ENCODE data around the gene AKAP4. TPM values are rescaled to one million over a fixed set of nuclear protein-coding genes. Genes with fewer than 3 reads are reported as not detected.
A peak's percentile ranks its signal among the peaks of the same experiment; 100 is the strongest.

AKAP4 gene
- under 1 TPM; 0.11 to 0.16 (median 0.11) TPM for polyA plus RNA-seq (ENCODE audit: insufficient read length in 3 of 3)
- long read RNA-seq, donor 1 = 0 reads
- long read RNA-seq, donor 2 = 0 reads
- long read RNA-seq, donor 3 = 0 reads
- long read RNA-seq, donor 4 = 0 reads
- long read RNA-seq, donor 5 = 0 reads
- long read RNA-seq, donor 6 = 0 reads
- long read RNA-seq, donor 7 = 0 reads
- long read RNA-seq, donor 8 = 0 reads
- long read RNA-seq, donor 9 = 0 reads
- long read RNA-seq, donor 10 = 0 reads
- long read RNA-seq, donor 11 = 0 reads
- long read RNA-seq, donor 12 = 0 reads
- long read RNA-seq, donor 13 = 0 reads
- long read RNA-seq, donor 14 = 0 reads
- long read RNA-seq, donor 15 = 0 reads
- long read RNA-seq, donor 16 = 0 reads

- no peak for DNase-seq (ENCODE audit: extremely low read depth in 1 of 11, low read depth in 9 of 11, low spot score in 4 of 11)
Observed at GRCh38 chrX:50200907-50201306, at the start of gene AKAP4. TSS of gene AKAP4 (minus strand) at chrX:50201007. CDS start at chrX:50200889, 118 bp downstream.

GRCh38 chrX:50211510-50211909, 10.7 kb upstream of the AKAP4 start:
- DNase-seq (ENCODE audit: extremely low read depth in 1 of 11, low read depth in 9 of 11, low spot score in 4 of 11) = no peak

- no peak for DNase-seq (ENCODE audit: extremely low read depth in 1 of 11, low read depth in 9 of 11, low spot score in 4 of 11)
Observed at GRCh38 chrX:50206753-50207152, 5.9 kb upstream of the AKAP4 start.

- peak; percentile 29 to 66 (median 46) for DNase-seq (ENCODE audit: extremely low read depth in 1 of 11, low read depth in 9 of 11, low spot score in 4 of 11)
Observed at GRCh38 chrX:50204364-50204899, 3.6 kb upstream of the AKAP4 start, which contains the start of gene CCNB3. TSS of gene CCNB3 (plus strand) at chrX:50204765. CDS start at chrX:50285164, 80,399 bp downstream.

GRCh38 chrX:50202539-50202938, 1.7 kb upstream of the AKAP4 start:
- DNase-seq (ENCODE audit: extremely low read depth in 1 of 11, low read depth in 9 of 11, low spot score in 4 of 11) = no peak

GRCh38 chrX:50198348-50198747, 2.5 kb downstream of the AKAP4 start:
- no peak for DNase-seq (ENCODE audit: extremely low read depth in 1 of 11, low read depth in 9 of 11, low spot score in 4 of 11)

- DNase-seq (ENCODE audit: extremely low read depth in 1 of 11, low read depth in 9 of 11, low spot score in 4 of 11) = no peak
Observed at GRCh38 chrX:50188859-50189600, 11.8 kb downstream of the AKAP4 start.

GRCh38 chrX:50183891-50184290, 16.9 kb downstream of the AKAP4 start:
- no peak for DNase-seq (ENCODE audit: extremely low read depth in 1 of 11, low read depth in 9 of 11, low spot score in 4 of 11)

- no peak for DNase-seq (ENCODE audit: extremely low read depth in 1 of 11, low read depth in 9 of 11, low spot score in 4 of 11)
Observed at GRCh38 chrX:50180073-50180940, 20.5 kb downstream of the AKAP4 start.

GRCh38 chrX:50169717-50170116, 31.1 kb downstream of the AKAP4 start:
- DNase-seq (ENCODE audit: extremely low read depth in 1 of 11, low read depth in 9 of 11, low spot score in 4 of 11) = no peak

GRCh38 chrX:50168241-50168687, 32.5 kb downstream of the AKAP4 start:
- DNase-seq (ENCODE audit: extremely low read depth in 1 of 11, low read depth in 9 of 11, low spot score in 4 of 11) = no peak

GRCh38 chrX:50167366-50167765, 33.4 kb downstream of the AKAP4 start:
- no peak for DNase-seq (ENCODE audit: extremely low read depth in 1 of 11, low read depth in 9 of 11, low spot score in 4 of 11)

GRCh38 chrX:50165727-50166126, 35.1 kb downstream of the AKAP4 start:
- DNase-seq (ENCODE audit: extremely low read depth in 1 of 11, low read depth in 9 of 11, low spot score in 4 of 11) = no peak

GRCh38 chrX:50161127-50161526, 39.7 kb downstream of the AKAP4 start:
- DNase-seq (ENCODE audit: extremely low read depth in 1 of 11, low read depth in 9 of 11, low spot score in 4 of 11) = peak in 4 of 11 donors; percentile 23 to 37 (median 29)

GRCh38 chrX:50158593-50158992, 42.2 kb downstream of the AKAP4 start:
- no peak for DNase-seq (ENCODE audit: extremely low read depth in 1 of 11, low read depth in 9 of 11, low spot score in 4 of 11)

- DNase-seq (ENCODE audit: extremely low read depth in 1 of 11, low read depth in 9 of 11, low spot score in 4 of 11) = no peak
Observed at GRCh38 chrX:50157545-50158135, 43.2 kb downstream of the AKAP4 start.

GRCh38 chrX:50154429-50154828, 46.4 kb downstream of the AKAP4 start:
- DNase-seq (ENCODE audit: extremely low read depth in 1 of 11, low read depth in 9 of 11, low spot score in 4 of 11) = no peak

- DNase-seq (ENCODE audit: extremely low read depth in 1 of 11, low read depth in 9 of 11, low spot score in 4 of 11) = no peak
Observed at GRCh38 chrX:50152456-50152855, 48.4 kb downstream of the AKAP4 start.

GRCh38 chrX:50147972-50148371, 52.8 kb downstream of the AKAP4 start:
- no peak for DNase-seq (ENCODE audit: extremely low read depth in 1 of 11, low read depth in 9 of 11, low spot score in 4 of 11)
